GM12891 (cell line): ENCODE measurements around the gene MTHFSD.

Experiments used
- DNase-seq: peaks from one replicate; pipeline ENCODE4 v3.0.0; 2011; ENCODE audit warnings: low spot score; ENCODE audit not compliant: insufficient read length
- FAIRE-seq: peaks from 2 replicates; lab custom pipeline; 2011; peaks lifted over from hg19 to GRCh38; lab: Jason Lieb, UNC
- PAX5 ChIP-seq: IDR thresholded peaks from 2 replicates; pipeline ENCODE4 v1.6.1; 2011; ENCODE audit warnings: low read length, moderate library complexity, mild to moderate bottlenecking; ENCODE audit not compliant: insufficient read depth, severe bottlenecking
- POLR2A ChIP-seq: IDR thresholded peaks from 2 replicates; pipeline ENCODE4 v1.6.1; 2011; ENCODE audit warnings: low read depth, low read length, control low read depth
- POLR2AphosphoS5 ChIP-seq: IDR thresholded peaks from 2 replicates; pipeline ENCODE4 v1.6.1; 2011; ENCODE audit warnings: low read depth, low read length, control low read depth
- POU2F2 ChIP-seq: IDR thresholded peaks from 2 replicates; pipeline ENCODE4 v1.6.1; 2011; ENCODE audit warnings: low read depth, mild to moderate bottlenecking, control low read depth, low read length, moderate library complexity
- SPI1 ChIP-seq: IDR thresholded peaks from 2 replicates; pipeline ENCODE4 v1.6.1; 2011; ENCODE audit warnings: low read depth, low read length, control low read depth
- TAF1 ChIP-seq: IDR thresholded peaks from 2 replicates; pipeline ENCODE4 v1.6.1; 2011; ENCODE audit warnings: low read depth, low read length, control low read depth

Gene MTHFSD

GRCh38 chr16:86531191-86531545, 23.9 kb downstream of the MTHFSD start:
- no peak for DNase-seq
- TF ChIP-seq SPI1 (no peak), POLR2A (no peak), TAF1 (no peak), PAX5 (no peak), POLR2AphosphoS5 (no peak), POU2F2 (no peak)
- no peak for FAIRE-seq

- FAIRE-seq = no peak
- no peak for DNase-seq
- no peak for TF ChIP-seq POLR2A
- no peak for TF ChIP-seq POLR2AphosphoS5
- TF ChIP-seq POU2F2 = no peak
- TF ChIP-seq PAX5 = no peak
- TF ChIP-seq SPI1 = no peak
- TF ChIP-seq TAF1 = no peak
These were observed 24.5 kb downstream of the MTHFSD start for GRCh38 chr16:86530251-86531190.

DNA sequence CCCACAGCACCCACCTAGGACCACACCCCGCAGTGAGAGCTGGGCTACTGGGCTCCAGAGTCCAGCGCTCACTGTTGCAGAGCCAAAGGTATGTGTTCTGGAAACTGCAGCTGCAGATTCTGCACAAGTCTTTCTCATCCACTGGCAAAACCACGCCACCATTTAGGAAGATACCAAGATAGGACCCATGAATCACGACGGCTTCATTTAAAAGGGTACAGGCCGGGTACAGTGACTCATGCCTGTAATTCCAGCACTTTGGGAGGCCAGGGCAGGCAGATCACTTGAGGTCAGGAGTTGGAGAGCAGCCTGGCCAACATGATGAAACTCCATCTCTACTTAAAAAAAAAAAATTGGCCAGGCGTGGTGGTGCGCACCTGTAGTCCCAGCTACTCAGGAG, 25.9 kb downstream of the MTHFSD start:
- DNase-seq (no peak), FAIRE-seq (no peak)
- TF ChIP-seq POLR2A (no peak), POLR2AphosphoS5 (no peak), TAF1 (no peak), POU2F2 (no peak), SPI1 (no peak), PAX5 (no peak)

DNA sequence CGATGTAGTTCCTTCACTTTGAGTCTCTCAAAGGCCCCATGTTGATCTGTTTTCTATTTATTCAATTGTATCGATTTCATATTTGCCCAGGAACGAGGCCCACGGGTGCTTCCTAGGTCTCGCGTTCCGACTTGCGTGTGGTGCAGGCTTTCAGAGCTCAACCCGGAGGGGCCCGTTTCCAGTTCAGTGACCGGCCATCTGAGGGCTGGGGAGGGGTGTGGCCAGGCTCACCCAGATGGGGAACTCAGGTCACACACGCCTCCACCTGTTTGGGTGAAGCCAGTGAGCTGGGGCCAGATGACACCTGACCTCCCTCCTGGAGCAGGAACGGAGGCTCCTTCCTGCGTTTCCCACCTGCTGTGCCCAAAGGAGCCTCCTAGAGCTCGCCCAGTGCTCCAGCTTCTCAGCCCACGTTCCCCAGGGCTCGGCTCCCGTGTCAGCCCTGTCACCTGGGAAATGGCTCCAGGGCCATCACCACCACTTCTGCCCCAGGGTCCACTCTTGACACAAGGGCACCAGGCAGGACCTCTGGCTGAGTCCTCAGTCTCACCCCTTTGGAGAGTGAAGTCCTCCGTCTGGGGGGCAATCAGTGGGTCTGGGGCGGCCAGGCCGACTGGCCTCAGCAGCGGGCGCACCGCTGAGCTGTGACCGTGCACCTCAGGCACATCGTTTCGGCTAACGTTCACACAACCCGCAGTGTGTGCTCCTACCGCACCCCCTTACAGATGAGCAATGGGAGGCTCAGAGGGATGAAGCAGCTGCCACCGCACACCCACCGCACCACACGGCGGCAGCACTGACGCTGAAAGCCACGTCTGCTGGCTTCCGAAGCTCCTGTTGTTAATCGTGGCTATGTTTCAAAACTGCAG, 26.7 kb downstream of the MTHFSD start:
- DNase-seq = no peak
- TF ChIP-seq POLR2AphosphoS5 = no peak
- no peak for TF ChIP-seq SPI1
- no peak for TF ChIP-seq POLR2A
- TF ChIP-seq TAF1 = no peak
- no peak for TF ChIP-seq POU2F2
- no peak for TF ChIP-seq PAX5
- FAIRE-seq = no peak

DNA sequence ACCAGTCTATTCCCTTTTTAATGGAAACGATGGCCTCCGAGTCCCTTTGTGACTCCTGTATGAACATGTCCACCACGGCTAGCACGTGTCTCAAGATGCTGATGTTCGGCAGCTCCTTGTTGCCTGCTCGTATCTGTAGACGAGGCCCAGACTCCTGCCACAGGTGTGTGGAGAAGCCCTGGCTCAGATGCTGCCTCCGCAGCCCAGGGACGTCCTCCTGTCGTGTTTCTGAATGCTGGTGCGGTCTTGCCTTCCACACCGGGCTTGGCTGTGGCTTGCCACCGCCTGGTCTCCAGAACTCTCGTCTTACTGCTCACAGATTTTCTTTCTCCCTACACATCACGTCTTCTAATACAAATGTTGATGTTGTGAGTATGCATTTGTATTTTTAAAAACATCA, 27.7 kb downstream of the MTHFSD start:
- FAIRE-seq (no peak), DNase-seq (no peak)
- TF ChIP-seq SPI1 (no peak), POLR2AphosphoS5 (no peak), POU2F2 (no peak), TAF1 (no peak), POLR2A (no peak), PAX5 (no peak)

DNA sequence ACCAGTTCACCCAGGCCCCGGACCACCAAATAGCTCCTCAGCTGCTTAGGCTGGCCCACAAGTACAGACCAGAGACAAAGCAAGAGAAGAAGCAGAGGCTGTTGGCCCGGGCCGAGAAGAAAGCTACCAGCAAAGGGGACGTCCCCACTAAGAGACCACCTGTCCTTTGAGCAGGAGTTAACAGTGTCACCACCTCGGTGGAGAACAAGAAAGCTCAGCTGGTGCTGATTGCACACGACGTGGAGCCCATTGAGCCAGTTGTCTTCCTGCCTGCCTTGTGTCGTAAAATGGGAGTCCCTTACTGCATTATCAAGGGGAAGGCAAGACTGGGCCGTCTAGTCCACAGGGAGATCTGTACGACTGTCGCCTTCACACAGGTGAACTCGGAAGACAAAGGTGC, 29.3 kb downstream of the MTHFSD start:
- no peak for FAIRE-seq
- no peak for DNase-seq
- TF ChIP-seq POU2F2 (no peak), SPI1 (no peak), PAX5 (no peak), POLR2A (no peak), TAF1 (no peak), POLR2AphosphoS5 (no peak)

DNA sequence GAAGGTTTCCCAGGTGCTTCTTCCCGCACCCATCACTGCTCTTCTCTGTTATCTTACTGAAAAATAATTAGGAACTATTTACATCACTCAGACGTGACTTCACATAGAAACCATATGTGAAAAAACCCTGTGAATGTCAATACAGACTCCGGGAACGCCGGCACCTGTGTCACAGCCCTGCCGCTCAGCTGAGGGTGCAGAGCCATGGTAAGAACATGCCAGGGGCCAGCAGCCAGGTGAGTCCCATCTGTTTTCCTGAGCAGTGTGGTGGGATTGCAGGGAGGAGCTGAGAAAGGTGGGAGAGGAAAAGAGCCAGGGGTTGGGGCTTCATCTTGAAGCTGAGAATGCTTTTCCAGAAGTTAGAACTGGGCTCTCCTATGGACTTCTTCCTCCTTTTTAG, 31.0 kb downstream of the MTHFSD start:
- no peak for TF ChIP-seq SPI1
- TF ChIP-seq POLR2A = no peak
- no peak for TF ChIP-seq PAX5
- no peak for TF ChIP-seq POLR2AphosphoS5
- TF ChIP-seq POU2F2 = no peak
- TF ChIP-seq TAF1 = no peak
- DNase-seq (no peak), FAIRE-seq (no peak)

DNA sequence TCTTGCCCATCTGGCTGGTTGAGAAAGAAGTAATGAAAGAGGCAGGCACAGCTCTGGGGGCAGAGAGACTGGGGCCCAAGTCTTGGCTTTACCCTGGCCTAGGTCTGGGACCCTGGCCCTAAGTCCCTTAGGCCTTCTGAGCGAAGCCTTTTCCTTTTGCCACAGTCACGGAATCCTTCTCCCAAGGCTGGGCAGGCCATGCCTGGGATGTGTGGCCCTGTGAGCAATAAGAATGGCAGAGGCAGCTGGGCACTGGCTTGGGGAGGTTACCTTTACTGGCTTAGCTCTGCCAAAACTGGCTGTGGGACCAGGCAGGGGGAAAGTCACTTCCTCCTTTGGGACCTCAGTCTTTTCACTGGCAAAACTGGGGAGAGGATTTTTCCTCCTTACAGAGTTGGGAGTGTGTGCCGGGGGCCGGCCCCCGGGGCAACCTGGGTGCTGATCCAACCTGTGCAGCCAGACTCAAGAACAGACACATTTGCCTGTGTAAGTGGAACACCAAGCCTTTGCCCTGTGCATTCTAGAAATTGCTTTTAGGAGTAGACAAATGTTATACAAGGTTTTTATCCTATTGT, 31.8 kb downstream of the MTHFSD start:
- FAIRE-seq = no peak
- TF ChIP-seq PAX5 (no peak), POU2F2 (no peak), POLR2A (no peak), SPI1 (no peak), POLR2AphosphoS5 (no peak), TAF1 (no peak)
- no peak for DNase-seq

DNA sequence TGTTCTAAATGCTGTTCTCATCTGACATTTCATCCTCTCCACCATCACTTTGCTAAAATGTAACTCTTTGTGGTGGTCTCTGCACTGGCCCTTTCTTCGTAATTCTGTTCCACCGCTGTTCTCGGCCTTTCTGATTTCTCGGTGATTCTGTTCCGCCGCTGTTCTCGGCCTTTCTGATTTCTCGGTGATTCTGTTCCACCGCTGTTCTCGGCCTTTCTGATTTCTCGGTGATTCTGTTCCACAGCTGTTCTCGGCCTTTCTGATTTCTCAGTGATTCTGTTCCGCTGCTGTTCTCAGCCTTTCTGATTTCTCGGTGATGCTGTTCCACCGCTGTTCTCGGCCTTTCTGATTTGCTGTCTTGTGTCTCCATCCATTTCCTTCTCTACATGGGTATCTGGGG, 32.4 kb downstream of the MTHFSD start:
- no peak for TF ChIP-seq POLR2AphosphoS5
- no peak for TF ChIP-seq POU2F2
- no peak for TF ChIP-seq TAF1
- no peak for TF ChIP-seq POLR2A
- TF ChIP-seq PAX5 = no peak
- FAIRE-seq = no peak
- DNase-seq = no peak
